Ishikawa (cell line): ENCODE results near the gene CLSTN1.

ENCODE experiments used
- CEBPB ChIP-seq: IDR thresholded peaks from 2 replicates; pipeline ENCODE4 v1.6.1; 2012
- EP300 ChIP-seq: IDR thresholded peaks from 2 replicates; pipeline ENCODE4 v1.6.1; 2012; ENCODE audit warnings: borderline replicate concordance
- NFIC ChIP-seq: IDR thresholded peaks from 2 replicates; pipeline ENCODE4 v1.6.1; 2012
- RAD21 ChIP-seq: IDR thresholded peaks from 2 replicates; pipeline ENCODE4 v1.6.1; 2012; ENCODE audit warnings: low read depth
- TAF1 ChIP-seq: IDR thresholded peaks from 2 replicates; pipeline ENCODE4 v1.6.1; 2012; ENCODE audit warnings: low read depth, mild to moderate bottlenecking
- USF1 ChIP-seq: IDR thresholded peaks from 2 replicates; pipeline ENCODE4 v1.6.1; 2012

- no peak for TF ChIP-seq USF1
- TF ChIP-seq TAF1, result no peak
- TF ChIP-seq NFIC, result no peak
- TF ChIP-seq EP300, result no peak
- TF ChIP-seq RAD21, result no peak
- TF ChIP-seq CEBPB, result no peak
Observed at GRCh38 chr1:9850442-9851162, 26.8 kb upstream of the CLSTN1 start.
